AG04450 (cell line): ENCODE results near the gene MAPK8IP1. TPM values are rescaled to one million over a fixed set of nuclear protein-coding genes. Genes with fewer than 3 reads are reported as not detected.

Experiments used
- CTCF ChIA-PET: fragments of 300-600, 350-600 bp; formaldehyde crosslinking; extraction: SDS; loops from one replicate; lab custom pipeline; 2022; ENCODE audit warnings: antibody characterized with exemption, inconsistent platforms; lab: Charles Lee
- POLR2A ChIA-PET: fragments of 350-600 bp; formaldehyde crosslinking; extraction: SDS; loops from one replicate; lab custom pipeline; 2021; ENCODE audit warnings: antibody characterized with exemption, inconsistent platforms; lab: Yijun Ruan, JAX
- DNase-seq: peaks from one replicate; pipeline ENCODE4 v3.0.0-alpha.2; 2011; ENCODE audit warnings: low read depth, low spot score
- H3K27ac ChIP-seq: one replicate; pipeline ENCODE4 v1.5.1; 2012; ENCODE audit warnings: low read depth, low read length, control low read depth
- H3K27me3 ChIP-seq: one replicate; pipeline ENCODE4 v1.6.0; 2012; ENCODE audit warnings: low read length; ENCODE audit not compliant: control insufficient read depth, insufficient read depth
- H3K4me3 ChIP-seq: 2 replicates; pipeline ENCODE4 v1.5.1; 2011; ENCODE audit warnings: mild to moderate bottlenecking, low read depth, low read length, control low read depth
- H3K9me3 ChIP-seq: 2 replicates; pipeline ENCODE4 v1.5.1; 2012; ENCODE audit warnings: low read length; ENCODE audit not compliant: control insufficient read depth, insufficient read depth
- polyA plus RNA-seq: library from polyadenylated mRNA; depleted of rRNA; stranded (reverse); fragments of >200 nt; gene quantifications from 2 replicates; pipeline ENCODE4 v1.2.3, GENCODE V29; 2011
- TF ChIP-seq, protein P1 (sequence below): IDR thresholded peaks from 2 replicates; pipeline ENCODE4 v1.5.1; 2011; ENCODE audit warnings: low read depth, low read length, control low read depth, inconsistent platforms

Gene MAPK8IP1
- polyA plus RNA-seq, 1 experiment: 5.6 TPM

DNA sequence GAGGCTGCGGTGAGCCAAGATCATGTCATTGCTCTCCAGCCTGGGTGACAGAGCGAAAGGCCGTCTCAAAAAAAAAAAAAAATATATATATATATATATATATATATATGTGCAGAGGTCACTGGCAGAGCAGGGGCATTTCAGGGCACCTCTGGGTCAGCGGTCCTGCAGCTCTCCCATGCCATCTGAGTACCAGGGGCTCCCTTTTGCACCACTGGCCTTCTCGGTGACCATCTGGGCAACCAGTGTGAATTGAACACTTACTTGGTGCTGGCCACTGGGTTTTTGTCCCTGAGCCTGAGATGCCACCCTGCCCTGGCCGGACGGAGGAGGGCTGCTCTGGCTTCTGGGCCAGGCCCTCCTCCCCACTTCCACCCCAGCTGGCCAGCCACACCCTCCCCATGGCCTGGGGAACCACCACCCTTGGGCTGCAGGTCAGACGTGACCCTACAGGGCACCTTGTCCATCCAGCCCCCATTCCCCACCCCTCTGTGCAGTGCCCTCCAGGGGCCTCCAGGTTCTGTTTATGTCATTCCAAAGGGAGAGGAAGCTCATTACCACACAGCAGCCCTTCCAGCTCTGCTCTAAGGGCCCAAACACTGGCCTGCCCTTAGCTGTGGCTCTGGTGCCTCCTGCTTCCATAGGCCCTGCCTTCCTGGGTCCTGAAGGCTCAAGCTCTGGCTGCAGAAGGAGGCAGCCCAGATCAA, 10.3 kb downstream of the MAPK8IP1 start:
- ChIA-PET CTCF (interaction anchor here (1.0 to 1.4 kb wide), 2 partner anchors 23 to 53 kb away, joined by 4 to 6 read pairs; no protein-coding TSS in a partner anchor), POLR2A (no interaction called here)
- TF ChIP-seq, protein P1, sequence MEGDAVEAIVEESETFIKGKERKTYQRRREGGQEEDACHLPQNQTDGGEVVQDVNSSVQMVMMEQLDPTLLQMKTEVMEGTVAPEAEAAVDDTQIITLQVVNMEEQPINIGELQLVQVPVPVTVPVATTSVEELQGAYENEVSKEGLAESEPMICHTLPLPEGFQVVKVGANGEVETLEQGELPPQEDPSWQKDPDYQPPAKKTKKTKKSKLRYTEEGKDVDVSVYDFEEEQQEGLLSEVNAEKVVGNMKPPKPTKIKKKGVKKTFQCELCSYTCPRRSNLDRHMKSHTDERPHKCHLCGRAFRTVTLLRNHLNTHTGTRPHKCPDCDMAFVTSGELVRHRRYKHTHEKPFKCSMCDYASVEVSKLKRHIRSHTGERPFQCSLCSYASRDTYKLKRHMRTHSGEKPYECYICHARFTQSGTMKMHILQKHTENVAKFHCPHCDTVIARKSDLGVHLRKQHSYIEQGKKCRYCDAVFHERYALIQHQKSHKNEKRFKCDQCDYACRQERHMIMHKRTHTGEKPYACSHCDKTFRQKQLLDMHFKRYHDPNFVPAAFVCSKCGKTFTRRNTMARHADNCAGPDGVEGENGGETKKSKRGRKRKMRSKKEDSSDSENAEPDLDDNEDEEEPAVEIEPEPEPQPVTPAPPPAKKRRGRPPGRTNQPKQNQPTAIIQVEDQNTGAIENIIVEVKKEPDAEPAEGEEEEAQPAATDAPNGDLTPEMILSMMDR: no peak
- DNase-seq: no peak
- H3K27me3 ChIP-seq: peaks cover 26% of the 10 kb centered on the region
- H3K9me3 ChIP-seq: no peaks in the 10 kb centered on the region; the same call in 1 of the 2 replicates
- no peak overlapping the region for H3K27ac ChIP-seq
- no peak overlapping the region for H3K4me3 ChIP-seq

DNA sequence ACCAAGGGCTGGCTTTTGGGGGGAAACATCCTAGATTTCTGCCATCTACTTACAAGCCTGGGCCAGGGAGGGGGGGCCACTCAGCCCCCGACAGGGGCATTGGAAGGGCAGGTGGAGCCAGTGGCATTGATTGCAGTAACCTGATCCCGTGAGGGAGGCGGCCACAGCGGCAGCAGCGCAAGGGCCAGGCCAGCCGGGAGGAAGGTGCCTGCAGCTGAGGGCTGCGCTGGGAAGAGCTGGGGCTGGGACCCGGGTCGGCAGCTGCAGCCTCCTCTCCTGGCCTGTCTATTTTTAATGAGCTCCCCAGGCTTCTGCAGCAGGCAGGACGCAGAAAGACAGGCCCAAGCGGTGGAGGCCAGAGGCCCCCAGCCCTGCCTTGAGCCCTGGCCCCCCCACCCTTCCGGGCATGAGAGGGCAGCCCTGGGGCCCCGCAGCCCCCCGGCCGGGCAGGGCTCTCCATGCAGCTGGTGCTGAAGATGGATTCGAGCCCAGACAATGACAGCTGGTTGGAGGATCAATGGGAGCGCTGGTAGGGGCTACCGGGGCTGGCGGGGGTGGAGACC, 11.1 kb downstream of the MAPK8IP1 start:
- H3K27ac ChIP-seq: no peak overlapping the region
- TF ChIP-seq, protein P1: no peak
- ChIA-PET POLR2A (no interaction called here), CTCF (interaction anchor here (1.0 to 1.4 kb wide), 2 partner anchors 24 to 54 kb away, joined by 4 to 6 read pairs; no protein-coding TSS in a partner anchor)
- peaks cover 21% of the 10 kb centered on the region for H3K27me3 ChIP-seq
- H3K4me3 ChIP-seq: no peak overlapping the region
- DNase-seq: no peak
- no peaks in the 10 kb centered on the region for H3K9me3 ChIP-seq

DNA sequence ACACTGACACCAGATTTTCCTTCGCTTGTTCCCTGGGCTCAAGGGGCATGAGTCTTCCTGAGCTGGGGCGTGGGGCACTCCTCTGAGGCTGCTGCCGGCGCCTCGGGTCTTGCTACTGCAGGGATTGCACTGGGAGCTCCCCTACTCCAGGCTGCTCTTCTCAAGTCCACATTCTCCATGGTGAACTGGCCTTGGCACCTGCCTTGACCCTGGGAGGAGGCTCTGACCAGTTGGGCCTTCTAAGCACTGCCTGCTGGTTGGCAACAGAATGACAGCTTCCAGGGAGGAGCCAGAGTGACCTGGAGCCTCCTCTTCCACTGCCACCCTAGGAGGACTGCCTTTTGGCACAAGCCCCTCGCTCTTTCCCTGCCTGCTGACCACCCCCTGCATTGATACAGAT, 12.1 kb downstream of the MAPK8IP1 start:
- DNase-seq: no peak
- Histone ChIP-seq H3K27me3 (peaks cover 21% of the 10 kb centered on the region), H3K9me3 (no peaks in the 10 kb centered on the region; the same call in 1 of the 2 replicates), H3K27ac (no peak overlapping the region), H3K4me3 (no peak overlapping the region)
- TF ChIP-seq, protein P1: no peak
- CTCF ChIA-PET: interaction anchor here (0.5 kb wide), 1 partner anchor 38 kb away, joined by 7 read pairs; no protein-coding TSS in a partner anchor
- POLR2A ChIA-PET: no interaction called here

DNA sequence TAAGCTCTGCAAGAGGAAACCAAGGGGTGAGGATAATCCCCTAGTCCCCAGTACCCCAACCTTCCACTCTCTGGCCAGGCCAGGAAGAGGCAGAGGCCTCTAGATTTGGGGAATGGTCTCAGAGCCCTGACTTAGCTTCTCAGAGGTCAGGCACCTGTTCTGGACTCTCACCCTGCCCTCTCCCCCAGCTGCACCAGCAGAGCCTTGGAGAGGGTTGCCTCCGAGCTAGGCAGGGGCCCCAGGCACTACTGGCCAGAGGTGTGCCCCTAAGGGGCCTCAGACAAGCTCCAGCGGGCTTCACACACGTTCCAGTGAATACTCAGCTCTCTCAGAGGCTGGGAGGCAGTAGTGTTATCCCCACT, 13.6 kb downstream of the MAPK8IP1 start:
- CTCF ChIA-PET: interaction anchor here (0.9 to 2.0 kb wide), 3 partner anchors 24 to 128 kb away, joined by 3 to 12 read pairs (median 3); no protein-coding TSS in a partner anchor
- no peak for DNase-seq
- TF ChIP-seq, protein P1: no peak
- Histone ChIP-seq H3K9me3 (no peaks in the 10 kb centered on the region; the same call in 1 of the 2 replicates), H3K4me3 (peak overlapping the region; percentile 63; the same call in 1 of the 2 replicates), H3K27me3 (peaks cover 12% of the 10 kb centered on the region), H3K27ac (no peak overlapping the region)
- POLR2A ChIA-PET: no interaction called here
